H9 (cell line): ENCODE measurements around the gene ALKBH5. TPM values are rescaled to one million over a fixed set of nuclear protein-coding genes. Genes with fewer than 3 reads are reported as not detected.

ENCODE experiments used
- DNase-seq: peaks from one replicate; pipeline ENCODE4 v3.0.0-alpha.2; 2017
- H2AFZ ChIP-seq: one replicate; pipeline ENCODE4 v1.6.1; 2013; ENCODE audit warnings: mild to moderate bottlenecking, low read length, control low read depth, moderate library complexity
- H2AK5ac ChIP-seq: 2 replicates; pipeline ENCODE4 v1.6.1; 2013; ENCODE audit warnings: low read length, control low read depth, mixed read lengths; ENCODE audit not compliant: insufficient read length
- H2BK120ac ChIP-seq: one replicate; pipeline ENCODE4 v1.6.1; 2013; ENCODE audit warnings: low read depth, mild to moderate bottlenecking, low read length, control low read depth, inconsistent platforms; ENCODE audit not compliant: poor library complexity, severe bottlenecking
- H2BK12ac ChIP-seq: 2 replicates; pipeline ENCODE4 v1.6.1; 2013; ENCODE audit warnings: low read length, control low read depth, mixed read lengths, low read depth; ENCODE audit not compliant: insufficient read length
- H2BK15ac ChIP-seq: 2 replicates; pipeline ENCODE4 v1.6.1; 2013; ENCODE audit warnings: low read depth, low read length, control low read depth
- H2BK20ac ChIP-seq: one replicate; pipeline ENCODE4 v1.6.1; 2013; ENCODE audit warnings: low read depth, mild to moderate bottlenecking, low read length, control low read depth, inconsistent platforms; ENCODE audit not compliant: poor library complexity, severe bottlenecking
- H2BK5ac ChIP-seq: 2 replicates; pipeline ENCODE4 v1.6.1; 2013; ENCODE audit warnings: low read length, control low read depth, mixed read lengths; ENCODE audit not compliant: insufficient read length
- H3K14ac ChIP-seq: 2 replicates; pipeline ENCODE4 v1.6.1; 2013; ENCODE audit warnings: low read length, control low read depth; ENCODE audit not compliant: insufficient read depth
- H3K18ac ChIP-seq: 2 replicates; pipeline ENCODE4 v1.6.1; 2013; ENCODE audit warnings: low read depth, mild to moderate bottlenecking, mixed read lengths, low read length, control low read depth; ENCODE audit not compliant: insufficient read length
- H3K23ac ChIP-seq: 2 replicates; pipeline ENCODE4 v1.6.1; 2013; ENCODE audit warnings: low read length, control low read depth, mixed read lengths, low read depth; ENCODE audit not compliant: insufficient read length
- H3K23me2 ChIP-seq: 2 replicates; pipeline ENCODE4 v1.6.1; 2013; ENCODE audit warnings: low read depth, mild to moderate bottlenecking, mixed read lengths, low read length, control low read depth; ENCODE audit not compliant: insufficient read length, poor library complexity, severe bottlenecking
- H3K27ac ChIP-seq: 2 replicates; pipeline ENCODE4 v1.5.1; 2013; ENCODE audit warnings: low read length, control low read depth, mixed read lengths, low read depth; ENCODE audit not compliant: insufficient read length
- H3K27me3 ChIP-seq: 2 replicates; pipeline ENCODE4 v1.6.1; 2013; ENCODE audit warnings: low read length, control low read depth, inconsistent platforms; ENCODE audit not compliant: insufficient read depth
- H3K4ac ChIP-seq: 2 replicates; pipeline ENCODE4 v1.6.1; 2013; ENCODE audit warnings: low read depth, mild to moderate bottlenecking, control low read depth, inconsistent platforms, low read length, moderate library complexity
- H3K4me1 ChIP-seq: 2 replicates; pipeline ENCODE4 v1.6.1; 2013; ENCODE audit warnings: low read length, control low read depth, inconsistent platforms; ENCODE audit not compliant: insufficient read depth
- H3K4me2 ChIP-seq: 2 replicates; pipeline ENCODE4 v1.6.1; 2013; ENCODE audit warnings: low read length, control low read depth, mixed read lengths; ENCODE audit not compliant: insufficient read length, insufficient read depth
- H3K56ac ChIP-seq: 2 replicates; pipeline ENCODE4 v1.6.1; 2013; ENCODE audit warnings: low read depth, mild to moderate bottlenecking, mixed read lengths, low read length, control low read depth; ENCODE audit not compliant: insufficient read length
- H3K79me1 ChIP-seq: 2 replicates; pipeline ENCODE4 v1.6.1; 2013; ENCODE audit warnings: low read depth, mild to moderate bottlenecking, moderate library complexity, low read length, control low read depth, inconsistent platforms; ENCODE audit not compliant: insufficient read depth, poor library complexity, severe bottlenecking
- H3K79me2 ChIP-seq: 2 replicates; pipeline ENCODE4 v1.6.1; 2013; ENCODE audit warnings: low read length, control low read depth, inconsistent platforms; ENCODE audit not compliant: insufficient read depth
- H3K9ac ChIP-seq: 2 replicates; pipeline ENCODE4 v1.6.1; 2013; ENCODE audit warnings: low read length, control low read depth, mixed read lengths; ENCODE audit not compliant: insufficient read length; ENCODE audit errors: extremely low read depth
- H3K9me3 ChIP-seq: one replicate; pipeline ENCODE4 v1.6.1; 2013; ENCODE audit warnings: low read depth, low read length, inconsistent platforms; ENCODE audit not compliant: control insufficient read depth
- H3T11ph ChIP-seq: one replicate; pipeline ENCODE4 v1.6.1; 2013; ENCODE audit warnings: mild to moderate bottlenecking, low read length, control low read depth, inconsistent platforms
- H4K20me1 ChIP-seq: one replicate; pipeline ENCODE4 v1.6.1; 2013; ENCODE audit not compliant: control insufficient read depth, insufficient read length, insufficient read depth
- H4K5ac ChIP-seq: 2 replicates; pipeline ENCODE4 v1.6.1; 2013; ENCODE audit warnings: low read depth, mild to moderate bottlenecking, mixed read lengths, low read length, control low read depth; ENCODE audit not compliant: insufficient read length
- H4K8ac ChIP-seq: replicated peaks from 2 replicates; pipeline ENCODE4 v1.6.1; 2013; ENCODE audit warnings: low read length, control low read depth, mixed read lengths, low read depth; ENCODE audit not compliant: insufficient read length
- H4K91ac ChIP-seq: 2 replicates; pipeline ENCODE4 v1.6.1; 2013; ENCODE audit warnings: low read depth, mild to moderate bottlenecking, moderate library complexity, mixed read lengths, low read length, control low read depth; ENCODE audit not compliant: insufficient read length
- H3K27ac Mint-ChIP-seq, 3 experiments: 2 replicates in 2 of 3; 3 replicates in 1 of 3; pipeline ENCODE4 v1.8.0; 2020 to 2021; ENCODE audit warnings: mixed read lengths in 3 of 3, mild to moderate bottlenecking in 1 of 3, moderate library complexity in 1 of 3
- H3K27me3 Mint-ChIP-seq: 2 replicates; pipeline ENCODE4 v1.8.0; 2021; ENCODE audit warnings: low read depth, mild to moderate bottlenecking, moderate library complexity, mixed read lengths
- H3K36me3 Mint-ChIP-seq, 3 experiments: 2 replicates in 2 of 3; 3 replicates in 1 of 3; pipeline ENCODE4 v1.8.0; 2020 to 2021; ENCODE audit warnings: low read depth in 3 of 3, mixed read lengths in 3 of 3; ENCODE audit not compliant: insufficient read depth in 1 of 3
- H3K4me1 Mint-ChIP-seq, 2 experiments: 2 replicates each; pipeline ENCODE4 v1.8.0; 2020; ENCODE audit warnings: mixed read lengths in 2 of 2
- H3K4me3 Mint-ChIP-seq, 2 experiments: 2 replicates in 1 of 2; 3 replicates in 1 of 2; pipeline ENCODE4 v1.8.0; 2020 to 2021; ENCODE audit warnings: mild to moderate bottlenecking in 2 of 2, mixed read lengths in 2 of 2, moderate library complexity in 1 of 2
- H3K9me3 Mint-ChIP-seq, 2 experiments: 2 replicates in 1 of 2; 3 replicates in 1 of 2; pipeline ENCODE4 v1.8.0; 2020; ENCODE audit warnings: mild to moderate bottlenecking in 2 of 2, mixed read lengths in 2 of 2, moderate library complexity in 1 of 2
- CTCF ChIP-seq: fragments of 200-600 bp; sonication (generic); conservative IDR thresholded peaks from 3 replicates; pipeline ENCODE4 v1.8.0; 2021; ENCODE audit warnings: antibody characterized with exemption, mild to moderate bottlenecking
- WGBS: extraction: QIAGEN DNeasy Blood & Tissue Kit; methylation state at CpG from one replicate; pipeline ENCODE4 v1.1.7; 2013; ENCODE audit warnings: missing lambda C conversion rate, low lambda C conversion rate, mixed read lengths; ENCODE audit not compliant: insufficient read length; ENCODE audit errors: extremely low coverage; 5-methylcytosine and 5-hydroxymethylcytosine counted together
- total RNA-seq: library from RNA; stranded (reverse); gene quantifications from 2 replicates; pipeline ENCODE4 v1.2.1, GENCODE V29; 2021

The ALKBH5 gene
- total RNA-seq, 1 experiment from 2014 or later: 89.8 TPM

- Histone ChIP-seq H3K9me3 (no peaks in the 10 kb centered on the region), H4K8ac (no peak overlapping the region), H3K79me1 (peaks cover 12% of the 10 kb centered on the region), H3K23me2 (peaks cover 21% of the 10 kb centered on the region), H2BK15ac (no peak overlapping the region), H3K27ac (no peak overlapping the region), H4K5ac (no peak overlapping the region), H3K79me2 (peaks cover 40% of the 10 kb centered on the region; the same call in 1 of the 2 replicates), H2BK12ac (no peak overlapping the region), H3K18ac (no peak overlapping the region), H2BK20ac (no peak overlapping the region), H2AFZ (no peak overlapping the region), H4K91ac (no peak overlapping the region), H3K23ac (no peak overlapping the region), H3K4me2 (peak overlapping the region; percentile 72), H4K20me1 (no peaks in the 10 kb centered on the region), H2AK5ac (no peak overlapping the region), H3K4me1 (peaks cover 9% of the 10 kb centered on the region; the same call in 1 of the 2 replicates), H3T11ph (no peak overlapping the region), H3K9ac (peak overlapping the region; percentile 34), H2BK120ac (no peak overlapping the region), H3K27me3 (no peaks in the 10 kb centered on the region), H3K14ac (peak overlapping the region; percentile 55), H3K56ac (no peak overlapping the region), H3K4ac (no peak overlapping the region), H2BK5ac (no peak overlapping the region)
- DNase-seq: peak; percentile 61
- H3K36me3 Mint-ChIP-seq: peaks cover 9 to 38% (median 23%) of the 10 kb centered on the region in 3 experiments; a peak in 6 of 7 replicates
- no peaks in the 10 kb centered on the region; a peak in 1 of 5 replicates for H3K9me3 Mint-ChIP-seq
- H3K27ac Mint-ChIP-seq: peak overlapping the region in 1 of 3 experiments; percentile 73; a peak in 2 of 7 replicates
- TF ChIP-seq CTCF: no peak
- peaks cover 47 to 48% of the 10 kb centered on the region in 2 experiments for H3K4me1 Mint-ChIP-seq
- H3K4me3 Mint-ChIP-seq: peak overlapping the region; percentile 92 to 95
- WGBS: no CpG with 5 or more reads among the region's 92 CpGs
- no peaks in the 10 kb centered on the region for H3K27me3 Mint-ChIP-seq
Observed at GRCh38 chr17:18184143-18185031, 759 bp downstream of the ALKBH5 start.
